Right ventricle myocardium superior (tissue), 1 donor: Measurements from ENCODE around the gene HOXA5. TPM values are rescaled to one million over a fixed set of nuclear protein-coding genes. Genes with fewer than 3 reads are reported as not detected.
A peak's percentile ranks its signal among the peaks of the same experiment; 100 is the strongest.

ENCODE experiments used
- ATAC-seq: fragments of 200-7000 bp; cut with Tn5 transposase; one replicate; pipeline ENCODE4 v1.9.1; 2020; ENCODE audit warnings: mild to moderate bottlenecking; ENCODE audit not compliant: poor library complexity
- DNase-seq: peaks from one replicate; pipeline ENCODE4 v3.0.0-alpha.2; 2020
- intact Hi-C: fragments of 100-400 bp; cut with DNase I; formaldehyde crosslinking; loops from one replicate; pipeline ENCODE4 v1.11.2; 2022
- total RNA-seq: library from RNA; stranded (reverse); fragmentation: NEBNext Ultra II Directional; extraction: Animal tissue kit (Norgen Biotek cat#: 25700); gene quantifications from one replicate; pipeline ENCODE4 v1.2.1, GENCODE V29; 2021
- donor health status: DM: no; HTN: yes; CAD: no; lungs with severe emphysema.

HOXA5 gene
- total RNA-seq, 1 donor from 2014 or later = 0.62 TPM

- no peak for DNase-seq
- intact Hi-C loops = no loop called here
- no peak for ATAC-seq
Observed at GRCh38 chr7:27154369-27154768, 10.9 kb upstream of the HOXA5 start.

- no peak for DNase-seq
- intact Hi-C loops = no loop called here
- ATAC-seq = no peak
Observed at GRCh38 chr7:27153526-27153925, 10.0 kb upstream of the HOXA5 start.

- ATAC-seq = no peak
- intact Hi-C loops = no loop called here
- no peak for DNase-seq
Observed at GRCh38 chr7:27152816-27153442, 9.4 kb upstream of the HOXA5 start.

GRCh38 chr7:27151931-27152815 is 8.7 kb upstream of the HOXA5 start, which contains the start of gene HOXA3:
HOXA3 (minus strand) TSS chr7:27152583; CDS start chr7:27110640, 41,943 bp downstream.
- DNase-seq (no peak), ATAC-seq (peak; percentile 9)
- intact Hi-C loops = no loop called here

- DNase-seq = no peak
- intact Hi-C loops = no loop called here
Observed at GRCh38 chr7:27151341-27151930, 8.0 kb upstream of the HOXA5 start.

GRCh38 chr7:27150568-27151340 is 7.3 kb upstream of the HOXA5 start:
- DNase-seq (peak; percentile 78), ATAC-seq (peak; percentile 87)
- intact Hi-C loops = no loop called here

More at GRCh38 chr7:27151341-27151930, 8.0 kb upstream of the HOXA5 start:
- ATAC-seq = no peak

- intact Hi-C loops = no loop called here
- DNase-seq = no peak
- no peak for ATAC-seq
Observed at GRCh38 chr7:27149842-27150567, 6.5 kb upstream of the HOXA5 start.

GRCh38 chr7:27148756-27149641 is 5.5 kb upstream of the HOXA5 start:
- no peak for ATAC-seq
- intact Hi-C loops = no loop called here

GRCh38 chr7:27148031-27148755 is 4.7 kb upstream of the HOXA5 start:
- intact Hi-C loops = no loop called here
- no peak for DNase-seq
- no peak for ATAC-seq

More at GRCh38 chr7:27148756-27149641, 5.5 kb upstream of the HOXA5 start:
- DNase-seq = no peak

- no peak for DNase-seq
- intact Hi-C loops = no loop called here
- ATAC-seq = no peak
Observed at GRCh38 chr7:27147199-27148030, 3.9 kb upstream of the HOXA5 start, which contains the start of gene HOXA6. HOXA6 (minus strand) TSS chr7:27147774; CDS start chr7:27147749, 25 bp downstream.

- intact Hi-C loops = no loop called here
- ATAC-seq = no peak
- no peak for DNase-seq
Observed at GRCh38 chr7:27146491-27147198, 3.2 kb upstream of the HOXA5 start.

- ATAC-seq (no peak), DNase-seq (no peak)
- intact Hi-C loops = no loop called here
Observed at GRCh38 chr7:27145914-27146412, 2.5 kb upstream of the HOXA5 start.

- intact Hi-C loops = no loop called here
- ATAC-seq (no peak), DNase-seq (no peak)
Observed at GRCh38 chr7:27145165-27145913, 1.9 kb upstream of the HOXA5 start.

- ATAC-seq = no peak
- intact Hi-C loops = no loop called here
- DNase-seq = no peak
Observed at GRCh38 chr7:27144781-27145164, 1.3 kb upstream of the HOXA5 start.
